Upper lobe of right lung (tissue), 1 donor: ENCODE results near the gene PTPRK. TPM values are rescaled to one million over a fixed set of nuclear protein-coding genes. Genes with fewer than 3 reads are reported as not detected.

Experiments
- ATAC-seq: fragments of 200-7000 bp; cut with Tn5 transposase; one replicate; pipeline ENCODE4 v1.9.1; 2020; ENCODE audit warnings: mild to moderate bottlenecking, moderate library complexity
- DNase-seq: peaks from one replicate; pipeline ENCODE4 v3.0.0-alpha.2; 2020
- H3K27ac ChIP-seq: fragments of 200-600 bp; one replicate; pipeline ENCODE4 v1.8.0; 2022
- H3K27me3 ChIP-seq: fragments of 200-600 bp; one replicate; pipeline ENCODE4 v1.8.0; 2022; ENCODE audit warnings: mild to moderate bottlenecking
- H3K36me3 ChIP-seq: fragments of 200-600 bp; one replicate; pipeline ENCODE4 v1.8.0; 2022
- H3K4me1 ChIP-seq: fragments of 200-600 bp; one replicate; pipeline ENCODE4 v1.8.0; 2022
- H3K4me3 ChIP-seq: fragments of 200-600 bp; one replicate; pipeline ENCODE4 v1.8.0; 2022; ENCODE audit warnings: mild to moderate bottlenecking
- H3K9me3 ChIP-seq: fragments of 200-600 bp; one replicate; pipeline ENCODE4 v1.8.0; 2022
- CTCF ChIP-seq: fragments of 200-600 bp; IDR thresholded peaks from one replicate; pipeline ENCODE4 v1.8.0; 2022; ENCODE audit warnings: antibody characterized with exemption
- intact Hi-C: fragments of 100-400 bp; cut with DNase I; formaldehyde crosslinking; loops from one replicate; pipeline ENCODE4 v1.11.0; 2022
- total RNA-seq: library from RNA; stranded (reverse); fragmentation: NEBNext Ultra II Directional; extraction: Animal tissue kit (Norgen Biotek cat#: 25700); gene quantifications from one replicate; pipeline ENCODE4 v1.2.1, GENCODE V29; 2021
- donor health status: DM: no; HTN: yes; CAD: no; lungs with severe emphysema.

PTPRK gene
- total RNA-seq, 1 donor from 2014 or later = 64.6 TPM

DNA sequence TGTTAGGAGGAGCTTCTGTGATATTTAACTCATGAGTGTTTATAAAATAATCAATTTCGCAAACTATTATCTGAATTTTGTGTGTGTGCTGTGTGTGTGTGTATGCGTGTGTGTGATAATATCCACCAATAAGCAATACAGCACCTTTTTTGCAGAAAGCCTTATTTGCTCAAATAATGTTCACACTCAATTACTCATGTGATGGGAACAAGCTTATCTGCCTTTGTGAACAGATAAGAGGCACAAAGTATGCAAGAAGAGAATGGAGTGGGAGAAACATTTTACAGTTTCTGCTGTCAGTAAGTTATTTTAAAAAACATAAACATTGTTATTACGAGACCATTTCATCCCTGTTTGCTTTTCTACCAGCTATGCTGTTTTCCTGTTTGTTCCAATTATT lies 36.7 kb upstream of the PTPRK start:
- Histone ChIP-seq H3K4me3 (no peak overlapping the region), H3K36me3 (no peaks in the 10 kb centered on the region), H3K27me3 (no peaks in the 10 kb centered on the region), H3K27ac (no peak overlapping the region), H3K4me1 (no peaks in the 10 kb centered on the region), H3K9me3 (no peaks in the 10 kb centered on the region)
- intact Hi-C loops = no loop called here
- DNase-seq = no peak
- TF ChIP-seq CTCF = no peak
- ATAC-seq = no peak

GRCh38 chr6:128554302-128554701 lies 33.9 kb upstream of the PTPRK start:
- TF ChIP-seq CTCF = peak; percentile 8
- H3K36me3 ChIP-seq = no peaks in the 10 kb centered on the region
- no peaks in the 10 kb centered on the region for H3K4me1 ChIP-seq
- no peak overlapping the region for H3K27ac ChIP-seq
- no peak overlapping the region for H3K4me3 ChIP-seq
- ATAC-seq = no peak
- intact Hi-C loops = no loop called here
- no peaks in the 10 kb centered on the region for H3K27me3 ChIP-seq
- H3K9me3 ChIP-seq = no peaks in the 10 kb centered on the region
- DNase-seq = no peak

GRCh38 chr6:128541261-128541660 lies 20.9 kb upstream of the PTPRK start:
- Histone ChIP-seq H3K4me1 (no peaks in the 10 kb centered on the region), H3K9me3 (no peaks in the 10 kb centered on the region), H3K27me3 (no peaks in the 10 kb centered on the region), H3K27ac (no peak overlapping the region), H3K36me3 (no peaks in the 10 kb centered on the region), H3K4me3 (no peak overlapping the region)
- intact Hi-C loops = no loop called here
- DNase-seq = no peak
- TF ChIP-seq CTCF = no peak
- ATAC-seq = no peak

DNA sequence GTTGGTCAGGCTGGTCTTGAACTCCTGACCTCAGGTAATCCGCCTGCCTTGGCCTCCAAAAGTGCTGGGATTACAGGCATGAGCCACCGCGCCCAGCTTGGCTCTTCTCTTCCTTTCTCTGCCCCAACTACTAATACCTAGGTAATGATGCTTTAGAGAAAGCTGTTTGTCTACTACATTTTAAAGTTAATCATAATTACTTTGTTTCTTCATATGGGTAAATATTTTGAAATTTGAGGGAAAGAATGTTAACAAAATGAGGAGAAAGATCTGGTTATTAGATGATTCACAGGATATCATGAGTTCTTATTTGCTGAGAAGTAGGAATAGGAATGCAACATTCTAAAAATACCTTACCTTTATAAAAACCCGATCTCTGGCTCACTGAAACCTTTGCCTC lies 18.4 kb upstream of the PTPRK start:
- ATAC-seq = no peak
- Histone ChIP-seq H3K27ac (no peak overlapping the region), H3K4me3 (no peak overlapping the region), H3K27me3 (no peaks in the 10 kb centered on the region), H3K36me3 (no peaks in the 10 kb centered on the region), H3K9me3 (no peaks in the 10 kb centered on the region), H3K4me1 (no peaks in the 10 kb centered on the region)
- no peak for DNase-seq
- intact Hi-C loops = no loop called here
- TF ChIP-seq CTCF = no peak

- Histone ChIP-seq H3K4me1 (no peaks in the 10 kb centered on the region), H3K9me3 (no peaks in the 10 kb centered on the region), H3K4me3 (no peak overlapping the region), H3K36me3 (no peaks in the 10 kb centered on the region), H3K27ac (no peak overlapping the region), H3K27me3 (no peaks in the 10 kb centered on the region)
- DNase-seq (no peak), ATAC-seq (no peak)
- intact Hi-C loops = no loop called here
- TF ChIP-seq CTCF = no peak
These were observed 12.4 kb upstream of the PTPRK start for GRCh38 chr6:128532827-128533226.

GRCh38 chr6:128532136-128532535 lies 11.7 kb upstream of the PTPRK start:
- DNase-seq (no peak), ATAC-seq (no peak)
- intact Hi-C loops = no loop called here
- Histone ChIP-seq H3K4me3 (no peak overlapping the region), H3K4me1 (no peaks in the 10 kb centered on the region), H3K27ac (no peak overlapping the region), H3K9me3 (no peaks in the 10 kb centered on the region), H3K27me3 (no peaks in the 10 kb centered on the region), H3K36me3 (no peaks in the 10 kb centered on the region)
- no peak for TF ChIP-seq CTCF
